ENCODE results near the gene ZNF628.
A peak's percentile ranks its signal among the peaks of the same experiment; 100 is the strongest.

The ZNF628 gene

DNA sequence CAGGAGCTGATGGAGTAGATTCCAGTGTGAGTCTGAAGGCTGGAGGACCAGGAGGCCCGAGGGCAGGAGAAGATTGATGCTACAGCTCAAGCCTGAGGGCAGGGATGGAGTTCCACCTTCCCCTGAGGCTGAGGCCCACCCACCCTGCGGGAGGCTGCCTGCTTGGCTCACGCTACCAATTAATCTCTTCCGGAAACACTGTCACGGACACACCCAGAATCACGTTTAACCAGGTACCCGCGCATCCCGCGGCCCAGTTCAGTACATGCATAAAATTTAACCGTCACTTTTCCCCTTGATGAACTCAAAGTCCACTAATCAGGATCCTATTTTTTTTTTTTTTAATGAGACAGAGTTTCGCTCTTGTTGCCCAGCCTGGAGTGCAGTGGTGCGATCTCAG is 5.2 kb upstream of the ZNF628 start:
- Histone ChIP-seq H3K4me3 (ENCODE audit: low read depth, low read length) (no peak overlapping the region), H3K27ac (ENCODE audit: extremely low read depth, low read depth, low read length) (no peak overlapping the region), H3K9me3 (ENCODE audit: control insufficient read depth, insufficient read depth, low read depth, low read length) (no peaks in the 10 kb centered on the region), H3K4me1 (ENCODE audit: control insufficient read depth, insufficient read depth, low read length) (0 out of 2 replicates have a peak, but pooled peaks cover 2% of the 10 kb centered on the region), H3K36me3 (ENCODE audit: control insufficient read depth in 2 of 2, insufficient read depth in 1 of 2, low read length in 2 of 2) (no peaks in the 10 kb centered on the region)
- ChIA-PET POLR2A (interaction anchor here (1.2 kb wide), 1 partner anchor 10 kb away, joined by 4 read pairs; the partner anchor contains the start of gene ISOC2), CTCF (interaction anchor here (0.8 to 1.5 kb wide), 2 partner anchors 33 to 161 kb away, joined by 3 to 13 read pairs; no protein-coding TSS in a partner anchor)
- TF ChIP-seq ZNF548 (tag by site-specific recombination; IDR thresholded peaks at IDR 0.05) (no peak), ZNF610 (tag by site-specific recombination; IDR thresholded peaks at IDR 0.05; ENCODE audit: borderline replicate concordance) (no peak), SP2 (tag by site-specific recombination; IDR thresholded peaks at IDR 0.05) (peak; percentile 6; the same call in 1 of the 2 replicates), ZFP41 (tag by site-specific recombination; IDR thresholded peaks at IDR 0.05; ENCODE audit: borderline replicate concordance) (no peak), ZXDB (tag by site-specific recombination; IDR thresholded peaks at IDR 0.05) (no peak), MYNN (tag by site-specific recombination; IDR thresholded peaks at IDR 0.05; ENCODE audit: borderline replicate concordance) (no peak), FEZF1 (tag by site-specific recombination; IDR thresholded peaks at IDR 0.05) (no peak), ZNF10 (tag by site-specific recombination; IDR thresholded peaks at IDR 0.05) (0 out of 2 replicates have a peak, but pooled peaks have one; percentile 37), SCRT2 (tag by site-specific recombination; IDR thresholded peaks at IDR 0.05) (no peak), BCL11A (tag by site-specific recombination; IDR thresholded peaks at IDR 0.05; ENCODE audit: low read depth) (no peak)
- TF ChIP-seq, protein P1, sequence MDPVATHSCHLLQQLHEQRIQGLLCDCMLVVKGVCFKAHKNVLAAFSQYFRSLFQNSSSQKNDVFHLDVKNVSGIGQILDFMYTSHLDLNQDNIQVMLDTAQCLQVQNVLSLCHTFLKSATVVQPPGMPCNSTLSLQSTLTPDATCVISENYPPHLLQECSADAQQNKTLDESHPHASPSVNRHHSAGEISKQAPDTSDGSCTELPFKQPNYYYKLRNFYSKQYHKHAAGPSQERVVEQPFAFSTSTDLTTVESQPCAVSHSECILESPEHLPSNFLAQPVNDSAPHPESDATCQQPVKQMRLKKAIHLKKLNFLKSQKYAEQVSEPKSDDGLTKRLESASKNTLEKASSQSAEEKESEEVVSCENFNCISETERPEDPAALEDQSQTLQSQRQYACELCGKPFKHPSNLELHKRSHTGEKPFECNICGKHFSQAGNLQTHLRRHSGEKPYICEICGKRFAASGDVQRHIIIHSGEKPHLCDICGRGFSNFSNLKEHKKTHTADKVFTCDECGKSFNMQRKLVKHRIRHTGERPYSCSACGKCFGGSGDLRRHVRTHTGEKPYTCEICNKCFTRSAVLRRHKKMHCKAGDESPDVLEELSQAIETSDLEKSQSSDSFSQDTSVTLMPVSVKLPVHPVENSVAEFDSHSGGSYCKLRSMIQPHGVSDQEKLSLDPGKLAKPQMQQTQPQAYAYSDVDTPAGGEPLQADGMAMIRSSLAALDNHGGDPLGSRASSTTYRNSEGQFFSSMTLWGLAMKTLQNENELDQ (tag by site-specific recombination; IDR thresholded peaks at IDR 0.05; ENCODE audit: low read depth) = no peak
- TF ChIP-seq, protein P2, sequence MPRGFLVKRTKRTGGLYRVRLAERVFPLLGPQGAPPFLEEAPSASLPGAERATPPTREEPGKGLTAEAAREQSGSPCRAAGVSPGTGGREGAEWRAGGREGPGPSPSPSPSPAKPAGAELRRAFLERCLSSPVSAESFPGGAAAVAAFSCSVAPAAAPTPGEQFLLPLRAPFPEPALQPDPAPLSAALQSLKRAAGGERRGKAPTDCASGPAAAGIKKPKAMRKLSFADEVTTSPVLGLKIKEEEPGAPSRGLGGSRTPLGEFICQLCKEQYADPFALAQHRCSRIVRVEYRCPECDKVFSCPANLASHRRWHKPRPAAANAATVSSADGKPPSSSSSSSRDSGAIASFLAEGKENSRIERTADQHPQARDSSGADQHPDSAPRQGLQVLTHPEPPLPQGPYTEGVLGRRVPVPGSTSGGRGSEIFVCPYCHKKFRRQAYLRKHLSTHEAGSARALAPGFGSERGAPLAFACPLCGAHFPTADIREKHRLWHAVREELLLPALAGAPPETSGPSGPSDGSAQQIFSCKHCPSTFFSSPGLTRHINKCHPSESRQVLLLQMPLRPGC (tag by site-specific recombination; IDR thresholded peaks at IDR 0.05) = no peak
- TF ChIP-seq, protein P3, sequence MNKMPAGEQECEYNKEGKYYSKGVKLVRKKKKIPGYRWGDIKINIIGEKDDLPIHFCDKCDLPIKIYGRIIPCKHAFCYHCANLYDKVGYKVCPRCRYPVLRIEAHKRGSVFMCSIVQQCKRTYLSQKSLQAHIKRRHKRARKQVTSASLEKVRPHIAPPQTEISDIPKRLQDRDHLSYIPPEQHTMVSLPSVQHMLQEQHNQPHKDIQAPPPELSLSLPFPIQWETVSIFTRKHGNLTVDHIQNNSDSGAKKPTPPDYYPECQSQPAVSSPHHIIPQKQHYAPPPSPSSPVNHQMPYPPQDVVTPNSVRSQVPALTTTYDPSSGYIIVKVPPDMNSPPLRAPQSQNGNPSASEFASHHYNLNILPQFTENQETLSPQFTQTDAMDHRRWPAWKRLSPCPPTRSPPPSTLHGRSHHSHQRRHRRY (tag by site-specific recombination; IDR thresholded peaks at IDR 0.05) = no peak
- TF ChIP-seq, protein P4, sequence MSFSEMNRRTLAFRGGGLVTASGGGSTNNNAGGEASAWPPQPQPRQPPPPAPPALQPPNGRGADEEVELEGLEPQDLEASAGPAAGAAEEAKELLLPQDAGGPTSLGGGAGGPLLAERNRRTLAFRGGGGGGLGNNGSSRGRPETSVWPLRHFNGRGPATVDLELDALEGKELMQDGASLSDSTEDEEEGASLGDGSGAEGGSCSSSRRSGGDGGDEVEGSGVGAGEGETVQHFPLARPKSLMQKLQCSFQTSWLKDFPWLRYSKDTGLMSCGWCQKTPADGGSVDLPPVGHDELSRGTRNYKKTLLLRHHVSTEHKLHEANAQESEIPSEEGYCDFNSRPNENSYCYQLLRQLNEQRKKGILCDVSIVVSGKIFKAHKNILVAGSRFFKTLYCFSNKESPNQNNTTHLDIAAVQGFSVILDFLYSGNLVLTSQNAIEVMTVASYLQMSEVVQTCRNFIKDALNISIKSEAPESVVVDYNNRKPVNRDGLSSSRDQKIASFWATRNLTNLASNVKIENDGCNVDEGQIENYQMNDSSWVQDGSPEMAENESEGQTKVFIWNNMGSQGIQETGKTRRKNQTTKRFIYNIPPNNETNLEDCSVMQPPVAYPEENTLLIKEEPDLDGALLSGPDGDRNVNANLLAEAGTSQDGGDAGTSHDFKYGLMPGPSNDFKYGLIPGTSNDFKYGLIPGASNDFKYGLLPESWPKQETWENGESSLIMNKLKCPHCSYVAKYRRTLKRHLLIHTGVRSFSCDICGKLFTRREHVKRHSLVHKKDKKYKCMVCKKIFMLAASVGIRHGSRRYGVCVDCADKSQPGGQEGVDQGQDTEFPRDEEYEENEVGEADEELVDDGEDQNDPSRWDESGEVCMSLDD (tag by site-specific recombination; IDR thresholded peaks at IDR 0.05) = no peak
- TF ChIP-seq, protein P5, sequence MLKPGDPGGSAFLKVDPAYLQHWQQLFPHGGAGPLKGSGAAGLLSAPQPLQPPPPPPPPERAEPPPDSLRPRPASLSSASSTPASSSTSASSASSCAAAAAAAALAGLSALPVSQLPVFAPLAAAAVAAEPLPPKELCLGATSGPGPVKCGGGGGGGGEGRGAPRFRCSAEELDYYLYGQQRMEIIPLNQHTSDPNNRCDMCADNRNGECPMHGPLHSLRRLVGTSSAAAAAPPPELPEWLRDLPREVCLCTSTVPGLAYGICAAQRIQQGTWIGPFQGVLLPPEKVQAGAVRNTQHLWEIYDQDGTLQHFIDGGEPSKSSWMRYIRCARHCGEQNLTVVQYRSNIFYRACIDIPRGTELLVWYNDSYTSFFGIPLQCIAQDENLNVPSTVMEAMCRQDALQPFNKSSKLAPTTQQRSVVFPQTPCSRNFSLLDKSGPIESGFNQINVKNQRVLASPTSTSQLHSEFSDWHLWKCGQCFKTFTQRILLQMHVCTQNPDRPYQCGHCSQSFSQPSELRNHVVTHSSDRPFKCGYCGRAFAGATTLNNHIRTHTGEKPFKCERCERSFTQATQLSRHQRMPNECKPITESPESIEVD (tag by site-specific recombination; IDR thresholded peaks at IDR 0.05) = no peak

DNA sequence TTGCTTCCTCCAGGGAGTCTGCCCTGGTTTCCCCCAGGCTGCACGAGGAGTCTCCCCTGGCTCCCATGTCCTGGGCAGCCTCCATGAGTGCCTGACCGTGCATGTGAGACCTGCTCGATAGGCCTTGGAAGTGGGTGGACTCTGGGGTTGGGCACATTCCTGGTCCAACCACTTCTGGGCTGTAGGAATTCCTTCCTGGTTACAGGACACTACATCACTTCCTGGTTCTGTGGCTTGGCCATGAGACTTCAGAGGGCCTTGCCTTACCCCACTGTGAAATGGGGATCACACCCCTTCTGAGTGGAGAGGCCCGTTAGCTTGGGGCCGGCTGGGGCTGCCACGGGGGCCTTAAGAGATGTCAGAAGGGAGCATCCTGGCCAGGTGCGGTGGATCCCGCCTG is 4.0 kb upstream of the ZNF628 start:
- CTCF ChIA-PET = interaction anchor here (0.7 kb wide), 1 partner anchor 200 kb away, joined by 3 read pairs; no protein-coding TSS in a partner anchor
- Histone ChIP-seq H3K36me3 (ENCODE audit: control insufficient read depth in 2 of 2, insufficient read depth in 1 of 2, low read length in 2 of 2) (no peaks in the 10 kb centered on the region), H3K27ac (ENCODE audit: extremely low read depth, low read depth, low read length) (no peak overlapping the region), H3K4me3 (ENCODE audit: low read depth, low read length) (no peak overlapping the region), H3K4me1 (ENCODE audit: control insufficient read depth, insufficient read depth, low read length) (peaks cover 2% of the 10 kb centered on the region; the same call in 1 of the 2 replicates), H3K9me3 (ENCODE audit: control insufficient read depth, insufficient read depth, low read depth, low read length) (no peaks in the 10 kb centered on the region)
- POLR2A ChIA-PET = no interaction called here
- TF ChIP-seq ZNF670 (tag by site-specific recombination; IDR thresholded peaks at IDR 0.05; ENCODE audit: low read depth) (no peak), ZNF184 (tag by site-specific recombination; IDR thresholded peaks at IDR 0.05) (no peak), KLF9 (tag by site-specific recombination; IDR thresholded peaks at IDR 0.05; ENCODE audit: low read depth) (no peak), ZNF530 (tag by site-specific recombination; IDR thresholded peaks at IDR 0.05; ENCODE audit: low read depth) (no peak), ZNF626 (tag by site-specific recombination; IDR thresholded peaks at IDR 0.05) (no peak), ZNF354C (tag by site-specific recombination; IDR thresholded peaks at IDR 0.05; ENCODE audit: borderline replicate concordance, low read depth) (no peak), ZNF174 (tag by site-specific recombination; IDR thresholded peaks at IDR 0.05) (no peak), MZF1 (tag by site-specific recombination; IDR thresholded peaks at IDR 0.05; ENCODE audit: borderline replicate concordance) (no peak), ZNF660 (tag by site-specific recombination; IDR thresholded peaks at IDR 0.05) (no peak), ZNF701 (tag by site-specific recombination; IDR thresholded peaks at IDR 0.05) (no peak), SETDB1 (IDR thresholded peaks at IDR 0.05; ENCODE audit: insufficient read length, low read length) (no peak), ZNF132 (tag by site-specific recombination; IDR thresholded peaks at IDR 0.05; ENCODE audit: borderline replicate concordance) (no peak)

All from HEK293 (cell line).